Measurements from ENCODE around the gene ITIH3. TPM values are rescaled to one million over a fixed set of nuclear protein-coding genes. Genes with fewer than 3 reads are reported as not detected.
A peak's percentile ranks its signal among the peaks of the same experiment; 100 is the strongest.

Gene ITIH3
- total and polyA plus RNA-seq, 2 of the 8 experiments (the other 6 are each of a cell fraction or from before 2014, with no cell fraction given), result not detected

DNA sequence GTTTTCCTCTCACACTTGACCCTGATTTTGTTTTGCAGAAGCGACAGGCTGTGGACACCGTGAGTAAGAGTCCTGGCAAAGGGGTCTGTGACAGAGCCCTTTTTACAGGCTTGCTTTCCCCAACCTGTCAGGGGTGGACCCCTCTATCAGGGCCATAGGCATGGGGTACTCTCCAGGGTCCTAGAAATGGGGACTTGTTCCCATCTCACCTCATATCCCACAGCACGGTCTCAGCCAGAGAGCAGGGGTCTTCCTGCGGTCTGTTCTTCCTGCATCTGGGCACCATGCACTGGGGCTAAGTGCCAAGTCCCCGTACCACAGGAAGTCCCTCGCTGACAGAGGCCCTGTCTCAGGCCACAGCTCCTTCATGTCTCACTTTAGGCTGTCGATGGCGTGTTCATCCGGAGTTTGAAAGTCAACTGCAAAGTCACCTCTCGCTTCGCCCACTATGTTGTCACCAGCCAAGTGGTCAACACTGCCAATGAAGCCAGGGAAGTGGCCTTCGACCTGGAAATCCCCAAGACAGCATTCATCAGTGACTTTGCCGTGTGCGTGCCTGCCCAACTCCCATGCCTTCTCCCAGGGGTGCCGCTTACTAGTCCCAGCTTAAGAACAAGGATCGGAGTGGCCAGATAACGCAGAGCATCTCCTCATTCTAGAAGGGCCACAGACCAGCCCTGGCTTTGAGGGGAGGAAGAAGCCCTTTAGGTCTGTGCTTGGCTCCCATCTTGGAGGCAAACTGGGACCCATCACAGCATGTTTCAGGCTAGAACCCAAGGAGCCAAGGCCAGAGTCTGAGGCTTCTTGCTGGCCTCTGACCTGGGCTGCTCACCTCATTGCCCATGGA lies 16.4 kb upstream of the ITIH3 start:
- Histone ChIP-seq H3K4me2 (ENCODE audit: insufficient read depth in 1 of 2, low read depth in 2 of 2, low read length in 2 of 2) (no peak overlapping the region), H3K4ac (replicated peaks; ENCODE audit: insufficient read length, low read depth, low read length) (no peak overlapping the region), H3K14ac (ENCODE audit: insufficient read length) (no peak overlapping the region), H3K36me3 (ENCODE audit: control insufficient read depth in 2 of 4, insufficient read depth in 4 of 4, low read length in 3 of 4) (no peaks in the 10 kb centered on the region; a peak in 1 of 8 replicates), H4K8ac (ENCODE audit: extremely low read depth, insufficient read depth, low read length) (no peak overlapping the region), H2AK5ac (ENCODE audit: low read depth, low read length) (no peak overlapping the region), H4K5ac (ENCODE audit: insufficient read length, low read depth, low read length) (no peak overlapping the region), H4K91ac (replicated peaks; ENCODE audit: insufficient read length, low read length) (no peak overlapping the region), H2BK20ac (ENCODE audit: low read length) (no peak overlapping the region), H3K27ac (ENCODE audit: low read depth, low read length) (no peak overlapping the region), H2BK120ac (replicated peaks; ENCODE audit: low read depth, low read length) (no peak overlapping the region), H2BK5ac (ENCODE audit: low read depth, low read length) (no peak overlapping the region), H3K79me2 (ENCODE audit: control insufficient read depth in 1 of 2, insufficient read depth in 2 of 2, low read length in 2 of 2) (no peaks in the 10 kb centered on the region), H3K27me3 (replicated peaks in 1 of 4; ENCODE audit: control insufficient read depth in 3 of 4, extremely low read depth in 1 of 4, insufficient read depth in 3 of 4, low read length in 3 of 4) (no peaks in the 10 kb centered on the region; a peak in 1 of 7 replicates), H3K79me1 (ENCODE audit: low read depth, low read length) (no peaks in the 10 kb centered on the region), H2AFZ (ENCODE audit: low read length) (no peak overlapping the region), H4K20me1 (replicated peaks in 1 of 2; ENCODE audit: control insufficient read depth in 1 of 2, insufficient read depth in 2 of 2, low read length in 2 of 2) (no peaks in the 10 kb centered on the region), H3K56ac (replicated peaks; ENCODE audit: insufficient read length, low read depth, low read length) (no peak overlapping the region), H3K4me3 (ENCODE audit: extremely low read depth in 1 of 4, insufficient read depth in 2 of 4, low read depth in 3 of 4, low read length in 4 of 4) (no peak overlapping the region), H3K4me1 (replicated peaks in 1 of 4; ENCODE audit: control insufficient read depth in 3 of 4, insufficient read depth in 4 of 4, low read length in 3 of 4) (peaks cover 0 to 8% (median 0%) of the 10 kb centered on the region in 4 experiments; a peak in 1 of 7 replicates), H2BK12ac (ENCODE audit: low read depth, low read length) (no peak overlapping the region), H3K23me2 (ENCODE audit: low read depth, low read length) (no peaks in the 10 kb centered on the region), H3K9me3 (ENCODE audit: insufficient read depth in 2 of 2, low read depth in 1 of 2, low read length in 1 of 2) (no peaks in the 10 kb centered on the region), H3K23ac (ENCODE audit: insufficient read length) (no peak overlapping the region), H2BK15ac (ENCODE audit: low read length) (no peak overlapping the region), H3K18ac (ENCODE audit: extremely low read depth, low read length) (no peak overlapping the region), H3K9ac (replicated peaks in 1 of 4; ENCODE audit: extremely low read depth in 1 of 4, low read depth in 3 of 4, low read length in 3 of 4) (no peak overlapping the region)
- 86% methylated on average over 17 of the region's 17 CpGs; no CpG with 5 or more reads in 1 of the 2 experiments for WGBS, 2 experiments (ENCODE audit: extremely low coverage in 1 of 2, insufficient coverage in 1 of 2, insufficient read length in 1 of 2, insufficient replicate concordance in 2 of 2, low coverage in 1 of 2, low lambda C conversion rate in 2 of 2, missing lambda C conversion rate in 1 of 2)
- FAIRE-seq, result no peak
- CTCF ChIA-PET (ENCODE audit: partially characterized antibody), result interaction anchor here (1.6 to 4.3 kb wide), 3 partner anchors 10 to 21 kb away, joined by 4 to 21 read pairs (median 7); no protein-coding TSS in a partner anchor
- POLR2A ChIA-PET (ENCODE audit: partially characterized antibody), result interaction anchor here (1.4 kb wide), 1 partner anchor 10 kb away, joined by 4 read pairs; no protein-coding TSS in a partner anchor
- peak in 1 of 2 experiments; percentile 41 for DNase-seq (ENCODE audit: low read depth in 1 of 2, low spot score in 2 of 2)
- TF ChIP-seq ZNF274 (IDR thresholded peaks at IDR 0.05; ENCODE audit: borderline replicate concordance, extremely low read depth, low read length) (no peak), ATF3 (IDR thresholded peaks at IDR 0.05; ENCODE audit: insufficient read depth, low read depth, low read length) (no peak), PHF8 (conservative IDR thresholded peaks at IDR 0.05; ENCODE audit: low read depth, low read length) (no peak), RFX5 (IDR thresholded peaks at IDR 0.05; ENCODE audit: borderline replicate concordance, low read depth, low read length) (no peak), TAF7 (optimal IDR thresholded peaks at IDR 0.05; ENCODE audit: borderline replicate concordance, low read depth, low read length) (no peak), KDM4A (IDR thresholded peaks at IDR 0.05; ENCODE audit: low read depth, low read length, severe bottlenecking) (no peak), CBX8 (IDR thresholded peaks at IDR 0.05; ENCODE audit: borderline replicate concordance, low read depth, low read length) (no peak), KDM1A (IDR thresholded peaks at IDR 0.05; ENCODE audit: borderline replicate concordance, low read length) (no peak), MAX (IDR thresholded peaks at IDR 0.05) (no peak), POU5F1 (IDR thresholded peaks at IDR 0.05; ENCODE audit: low read depth, low read length) (no peak), CBX5 (IDR thresholded peaks at IDR 0.05; ENCODE audit: low read depth, low read length) (no peak)
